Gastroesophageal sphincter (tissue), 3 donors: ENCODE measurements around the gene PBX1.

Experiments used
- CTCF ChIP-seq, 4 experiments: fragments of 200-600 bp in 2 of 4; fragments of 450-650 bp in 2 of 4; sonication (generic) in 1 of 4; IDR thresholded peaks; one replicate each; pipeline ENCODE4 v1.5.1; 2017 to 2019; ENCODE audit warnings: antibody characterized with exemption in 4 of 4, mild to moderate bottlenecking in 2 of 4, moderate library complexity in 2 of 4
- EP300 ChIP-seq: sonication (generic); formaldehyde crosslinking; IDR thresholded peaks from one replicate; pipeline ENCODE4 v1.6.1; 2017; ENCODE audit warnings: antibody characterized with exemption, mild to moderate bottlenecking
- POLR2A ChIP-seq, 2 donors: fragments of 450-650 bp; IDR thresholded peaks; one replicate each; pipeline ENCODE4 v1.6.1; 2017; ENCODE audit warnings: antibody characterized with exemption in 2 of 2, mild to moderate bottlenecking in 2 of 2, moderate library complexity in 1 of 2
- POLR2AphosphoS5 ChIP-seq: sonication (generic); formaldehyde crosslinking; IDR thresholded peaks from one replicate; pipeline ENCODE4 v1.6.1; 2017; ENCODE audit warnings: antibody characterized with exemption

GRCh38 chr1:164736137-164736536, 177.2 kb downstream of the PBX1 start:
- no peak for TF ChIP-seq CTCF (IDR thresholded peaks at IDR 0.05)
- no peak for TF ChIP-seq EP300
- TF ChIP-seq POLR2AphosphoS5: no peak
- TF ChIP-seq POLR2A (IDR thresholded peaks at IDR 0.05): no peak
